Measurements from ENCODE around the gene SOCS7. TPM values are rescaled to one million over a fixed set of nuclear protein-coding genes. Genes with fewer than 3 reads are reported as not detected.

Gene SOCS7
- total and polyA plus RNA-seq, 10 of the 15 experiments (the other 5 are each of a cell fraction or from before 2014, with no cell fraction given), result 0.68 to 12.8 (median 7.3) TPM

- no peak for TF ChIP-seq ELK1 (IDR thresholded peaks at IDR 0.05; ENCODE audit: low read depth, low read length)
- no peak for TF ChIP-seq MAX (IDR thresholded peaks at IDR 0.05; ENCODE audit: low read depth, low read length)
- no peak for TF ChIP-seq BRCA1 (IDR thresholded peaks at IDR 0.05; ENCODE audit: low read depth, low read length)
- no peak for TF ChIP-seq MLLT1 (IDR thresholded peaks at IDR 0.05)
- TF ChIP-seq HCFC1 (IDR thresholded peaks at IDR 0.05; ENCODE audit: low read length), result no peak
- TF ChIP-seq RELB (IDR thresholded peaks at IDR 0.05; ENCODE audit: low read depth), result no peak
- no peak for TF ChIP-seq ZNF207 (IDR thresholded peaks at IDR 0.05; ENCODE audit: borderline replicate concordance)
- TF ChIP-seq IKZF1 (conservative IDR thresholded peaks at IDR 0.05), result no peak
- TF ChIP-seq IRF4 (IDR thresholded peaks at IDR 0.05; ENCODE audit: low read depth, low read length), result no peak
Observed at GRCh38 chr17:38345743-38346142, 5.9 kb upstream of the SOCS7 start (continued).

Data from GM12878 (cell line).